Esophagus mucosa (tissue), 1 donor: Measurements from ENCODE around the gene TIPARP. TPM values are rescaled to one million over a fixed set of nuclear protein-coding genes. Genes with fewer than 3 reads are reported as not detected.

Experiments used
- ATAC-seq: fragments of 200-7000 bp; cut with Tn5 transposase; one replicate; pipeline ENCODE4 v1.9.1; 2020
- total RNA-seq: library from RNA; stranded (reverse); gene quantifications from one replicate; pipeline ENCODE4 v1.2.4, GENCODE V29; 2023
- donor health status: DM: yes; HTN: yes; CAD: no.

Gene TIPARP
- total RNA-seq, 1 donor from 2014 or later = 34.4 TPM

- ATAC-seq = no peak
These were observed 3.1 kb downstream of the TIPARP start for GRCh38 chr3:156677536-156677935.

DNA sequence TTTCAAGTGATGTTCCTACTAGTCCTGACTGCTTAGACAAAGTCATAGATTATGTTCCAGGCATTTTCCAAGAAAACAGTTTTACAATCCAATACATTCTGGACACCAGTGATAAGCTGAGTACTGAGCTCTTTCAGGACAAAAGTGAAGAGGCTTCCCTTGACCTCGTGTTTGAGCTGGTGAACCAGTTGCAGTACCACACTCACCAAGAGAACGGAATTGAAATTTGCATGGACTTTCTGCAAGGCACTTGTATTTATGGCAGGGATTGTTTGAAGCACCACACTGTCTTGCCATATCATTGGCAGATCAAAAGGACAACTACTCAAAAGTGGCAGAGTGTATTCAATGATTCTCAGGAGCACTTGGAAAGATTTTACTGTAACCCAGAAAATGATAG is 3.8 kb downstream of the TIPARP start:
- ATAC-seq = no peak

- ATAC-seq = no peak
These were observed 6.0 kb downstream of the TIPARP start for GRCh38 chr3:156680243-156680914.

- peak; percentile 99 for ATAC-seq
These were observed 6.6 kb downstream of the TIPARP start for GRCh38 chr3:156681002-156681401.

- no peak for ATAC-seq
These were observed 8.1 kb downstream of the TIPARP start for GRCh38 chr3:156682501-156682900.

DNA sequence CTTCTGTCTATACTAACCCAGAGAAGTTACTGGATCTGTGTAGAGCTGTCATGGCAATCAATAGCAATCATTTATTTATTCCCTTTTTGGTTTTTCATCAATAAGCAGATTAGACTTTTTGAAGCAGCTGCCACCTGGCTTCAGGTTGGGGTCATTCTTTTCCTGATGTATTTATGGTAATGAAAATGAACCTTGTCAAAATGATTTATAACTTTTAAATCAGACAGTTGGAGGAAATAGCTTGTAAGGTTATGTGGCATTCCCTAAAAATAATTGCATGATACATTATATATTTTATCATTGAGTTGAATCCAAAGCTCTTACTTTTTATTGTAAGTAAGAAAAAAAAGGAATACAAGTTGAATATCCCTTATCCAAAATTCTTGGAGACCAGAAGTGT is 8.6 kb downstream of the TIPARP start:
- ATAC-seq = no peak

GRCh38 chr3:156685198-156685597 is 10.8 kb downstream of the TIPARP start:
- ATAC-seq = peak; percentile 17

- ATAC-seq = no peak
These were observed 11.4 kb downstream of the TIPARP start for GRCh38 chr3:156685752-156686151.

DNA sequence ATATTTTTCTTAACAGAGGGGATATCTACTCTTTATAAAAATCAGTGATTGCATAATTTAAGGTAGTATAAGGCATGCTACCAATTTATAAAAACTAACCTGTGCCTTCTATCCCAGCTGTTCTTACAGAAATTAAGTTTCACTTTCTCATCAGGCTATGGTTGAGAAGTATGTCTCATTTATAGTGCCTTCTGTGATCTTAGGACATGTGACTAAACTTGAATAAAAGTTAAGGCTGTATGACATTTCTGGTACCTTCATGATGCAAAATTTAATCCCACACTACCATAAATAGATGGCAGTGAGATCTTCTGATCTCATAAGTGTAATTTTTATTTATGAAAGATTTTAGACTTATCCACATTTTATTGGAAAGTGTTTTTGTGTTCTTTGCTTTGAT is 12.6 kb downstream of the TIPARP start:
- no peak for ATAC-seq

GRCh38 chr3:156688632-156689452 is 14.5 kb downstream of the TIPARP start:
- ATAC-seq = no peak

GRCh38 chr3:156689608-156690007 is 15.2 kb downstream of the TIPARP start:
- ATAC-seq = peak; percentile 33

GRCh38 chr3:156691920-156692319 is 17.5 kb downstream of the TIPARP start:
- no peak for ATAC-seq

DNA sequence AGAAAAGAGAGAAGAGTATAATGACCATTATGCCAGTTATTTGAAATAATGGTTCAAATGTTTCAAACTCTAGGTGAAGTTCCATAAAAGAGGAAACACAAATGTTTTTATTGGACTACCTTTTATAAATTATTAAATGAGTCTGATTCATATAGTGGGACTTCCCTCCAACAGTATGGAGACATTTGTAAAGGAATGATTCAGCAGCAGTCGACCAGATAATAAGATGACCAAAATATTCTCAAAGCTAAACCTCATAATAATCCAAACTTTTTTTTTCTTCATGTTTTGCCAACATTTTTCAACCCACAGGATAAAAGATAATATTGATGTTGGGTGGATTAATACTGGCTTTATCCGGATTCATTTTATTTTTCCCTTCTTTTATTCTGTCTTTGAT is 18.8 kb downstream of the TIPARP start:
- peak; percentile 27 for ATAC-seq

DNA sequence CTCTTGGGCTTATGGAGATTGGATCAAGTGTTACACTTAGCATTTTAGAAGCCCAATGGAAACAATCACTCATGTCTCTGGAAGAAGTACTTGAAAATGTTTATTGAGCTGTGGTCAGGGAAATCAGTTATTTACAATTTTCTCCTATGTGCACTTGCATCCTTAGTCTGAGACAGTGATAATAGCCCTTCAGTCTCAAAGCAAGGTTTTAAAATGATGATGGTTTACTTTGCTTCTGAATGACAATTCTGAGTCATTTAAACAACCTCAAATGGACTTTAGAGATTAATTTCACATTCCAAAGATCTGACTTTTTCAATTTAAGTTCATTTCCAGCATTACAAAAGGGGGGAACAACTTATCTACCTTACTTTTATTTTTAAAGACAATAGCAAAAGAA is 20.1 kb downstream of the TIPARP start:
- no peak for ATAC-seq

GRCh38 chr3:156702367-156702766 is 28.0 kb downstream of the TIPARP start:
- ATAC-seq = peak; percentile 48

- no peak for ATAC-seq
These were observed 30.1 kb downstream of the TIPARP start for GRCh38 chr3:156704370-156705036.

DNA sequence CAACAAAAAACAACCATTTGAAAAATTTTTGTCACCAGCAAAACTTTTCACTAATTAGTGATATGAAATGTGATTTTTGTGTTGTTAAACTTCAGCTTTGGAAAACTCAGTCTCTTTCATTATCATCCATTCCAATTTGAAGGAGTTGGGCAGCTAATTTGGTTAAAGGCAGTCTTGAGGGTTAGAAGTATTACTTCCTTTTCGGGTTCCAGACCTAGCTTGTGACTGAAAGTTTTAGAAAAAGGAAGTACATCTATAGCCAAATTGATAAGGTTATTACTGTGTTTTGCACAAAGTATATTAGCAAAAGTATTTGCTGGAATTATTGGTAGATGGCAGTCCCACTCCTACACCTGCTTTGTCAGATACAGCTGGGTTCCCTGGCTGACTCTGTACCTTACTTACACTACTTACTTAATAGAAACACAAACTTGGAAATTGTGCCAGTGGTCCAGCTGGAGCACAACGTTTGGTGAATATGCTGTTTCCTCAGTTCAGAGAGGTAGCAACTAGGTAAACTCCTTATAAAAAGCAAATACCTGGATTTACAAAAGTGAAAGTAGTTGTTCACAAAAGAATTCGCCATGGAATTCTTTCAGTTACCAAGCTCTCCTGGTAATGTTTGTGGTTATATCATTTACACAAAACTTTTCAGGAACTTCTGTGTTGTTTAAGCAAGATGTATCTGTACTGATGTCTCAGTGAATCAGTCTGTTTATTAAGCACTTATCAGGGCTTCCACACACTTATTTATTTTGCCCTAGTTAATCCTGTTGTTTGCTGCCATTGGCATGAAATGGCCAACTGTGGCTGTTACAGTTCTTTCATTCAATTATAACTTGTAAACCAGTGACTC is 31.6 kb downstream of the TIPARP start:
- ATAC-seq = peak; percentile 36

GRCh38 chr3:156707588-156707987 is 33.2 kb downstream of the TIPARP start:
- ATAC-seq = no peak

- ATAC-seq = no peak
These were observed 36.0 kb downstream of the TIPARP start for GRCh38 chr3:156710429-156710828.

DNA sequence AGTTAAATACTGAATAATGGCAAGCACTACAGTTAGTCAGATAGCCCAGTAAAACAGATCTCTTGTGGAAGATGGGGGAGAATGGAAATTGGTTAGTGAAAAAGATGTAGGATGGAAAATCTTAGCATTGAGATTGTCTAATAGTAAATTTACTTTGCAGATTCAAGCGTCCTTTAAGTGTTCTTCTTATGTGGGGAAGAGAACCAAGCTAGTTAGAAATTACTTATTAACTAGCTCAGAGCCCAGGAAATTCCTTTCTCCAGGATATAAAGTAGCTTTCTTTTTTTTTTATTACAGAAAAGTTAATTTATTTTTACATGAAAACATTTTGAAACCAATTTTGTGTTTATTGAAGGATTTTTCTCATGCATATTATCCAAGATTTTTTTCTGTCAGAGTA is 36.7 kb downstream of the TIPARP start:
- ATAC-seq = no peak

- peak; percentile 95 for ATAC-seq
These were observed 37.6 kb downstream of the TIPARP start for GRCh38 chr3:156711944-156712343.

DNA sequence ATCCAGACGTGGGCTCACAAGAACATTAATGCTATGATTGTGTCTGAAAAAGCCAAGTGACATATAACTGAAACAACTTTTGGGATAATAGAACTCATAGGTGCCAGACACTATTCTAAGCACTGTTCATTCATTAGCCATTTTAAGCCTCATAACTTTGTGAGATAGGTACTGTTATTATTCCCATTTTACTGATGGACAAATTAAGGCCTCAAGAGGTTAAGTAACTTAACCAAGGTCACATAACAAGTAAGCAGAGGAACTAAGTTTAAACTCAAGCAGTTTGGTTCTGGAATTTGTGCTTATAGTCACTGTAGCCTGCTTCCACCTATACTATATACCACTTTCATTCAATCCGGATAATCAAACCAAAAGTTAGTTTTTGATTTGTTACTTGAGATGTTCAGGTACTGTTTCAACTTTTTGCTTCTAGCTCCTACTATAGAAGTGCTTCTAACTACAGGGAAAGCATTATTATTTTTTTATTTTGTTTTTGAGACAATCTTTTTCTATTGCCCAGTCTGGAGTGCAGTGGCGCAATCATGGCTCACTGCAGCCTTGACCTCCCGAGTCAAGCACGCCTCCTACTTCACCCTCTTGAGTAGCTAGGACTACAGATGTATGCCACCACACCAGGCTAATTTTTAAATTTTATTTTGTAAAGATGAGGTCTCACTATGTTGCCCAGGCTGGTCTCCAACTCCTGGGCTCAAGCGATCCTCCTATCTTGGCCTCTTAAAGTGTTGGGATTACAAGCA is 41.9 kb downstream of the TIPARP start:
- ATAC-seq = no peak
